ENCODE measurements around the gene C16orf89.

The C16orf89 gene

DNA sequence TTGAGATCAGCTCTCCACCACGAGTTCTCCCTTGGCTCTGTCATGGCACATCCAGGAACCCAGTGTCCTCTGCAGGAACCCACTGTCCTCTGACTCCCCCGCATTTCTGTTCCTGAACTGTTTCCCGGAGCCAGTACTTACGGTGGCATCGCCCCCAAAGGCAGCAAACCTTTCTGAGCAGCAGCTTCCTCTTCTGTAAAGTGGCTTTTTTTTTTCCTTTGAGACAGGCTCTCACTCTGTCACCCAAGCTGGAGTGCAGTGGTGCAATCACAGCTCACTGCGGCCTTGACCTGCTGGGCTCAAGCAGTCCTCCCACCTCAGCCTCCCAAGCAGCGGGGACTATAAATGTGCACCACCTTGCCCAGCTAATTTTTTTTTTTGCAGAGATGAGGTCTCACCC lies 64.2 kb downstream of the C16orf89 start:
- TF ChIP-seq CTCF (conservative IDR thresholded peaks at IDR 0.05) = no peak
- H3K27ac ChIP-seq = no peak overlapping the region

DNA sequence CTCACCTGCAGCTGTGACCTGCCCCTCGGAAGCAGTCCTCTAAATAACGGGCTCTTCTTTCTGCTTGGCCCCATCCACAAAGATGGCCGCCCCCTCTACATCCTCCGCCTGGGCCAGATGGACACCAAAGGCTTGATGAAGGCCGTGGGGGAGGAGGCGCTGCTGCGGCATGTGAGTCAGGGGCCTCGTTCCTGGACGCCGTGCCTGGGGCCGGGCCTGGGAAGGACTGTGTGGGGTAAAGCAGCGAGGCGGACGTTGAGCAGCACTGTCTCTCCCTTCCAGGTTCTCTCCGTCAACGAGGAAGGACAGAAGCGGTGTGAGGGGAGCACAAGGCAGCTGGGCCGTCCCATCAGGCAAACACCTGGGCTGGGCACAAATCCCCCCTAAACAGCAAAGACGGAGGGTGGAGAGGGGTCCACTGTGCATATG lies 65.2 kb downstream of the C16orf89 start:
- no peak for TF ChIP-seq CTCF (conservative IDR thresholded peaks at IDR 0.05)
- no peak overlapping the region for H3K27ac ChIP-seq

GRCh38 chr16:4994719-4995434 lies 70.9 kb downstream of the C16orf89 start:
- no peak for TF ChIP-seq CTCF (conservative IDR thresholded peaks at IDR 0.05)
- no peak overlapping the region for H3K27ac ChIP-seq

Measured in VCaP (cell line).